ENCODE data around the gene SLC22A14. TPM values are rescaled to one million over a fixed set of nuclear protein-coding genes. Genes with fewer than 3 reads are reported as not detected.

SLC22A14 gene
- total RNA-seq, 6 experiments from 2014 or later = 0.12 to 0.29 (median 0.12) TPM; not detected in 3

- Histone ChIP-seq H3K27me3 (no peaks in the 10 kb centered on the region), H3K4me3 (no peak overlapping the region), H3K27ac (no peak overlapping the region), H3K4me1 (no peaks in the 10 kb centered on the region), H3K36me3 (no peaks in the 10 kb centered on the region), H3K9me3 (no peaks in the 10 kb centered on the region)
- intact Hi-C loops (cut with DNase I) = no loop called here
- no peak for TF ChIP-seq POLR2A (IDR thresholded peaks at IDR 0.05)
- TF ChIP-seq, protein P1, sequence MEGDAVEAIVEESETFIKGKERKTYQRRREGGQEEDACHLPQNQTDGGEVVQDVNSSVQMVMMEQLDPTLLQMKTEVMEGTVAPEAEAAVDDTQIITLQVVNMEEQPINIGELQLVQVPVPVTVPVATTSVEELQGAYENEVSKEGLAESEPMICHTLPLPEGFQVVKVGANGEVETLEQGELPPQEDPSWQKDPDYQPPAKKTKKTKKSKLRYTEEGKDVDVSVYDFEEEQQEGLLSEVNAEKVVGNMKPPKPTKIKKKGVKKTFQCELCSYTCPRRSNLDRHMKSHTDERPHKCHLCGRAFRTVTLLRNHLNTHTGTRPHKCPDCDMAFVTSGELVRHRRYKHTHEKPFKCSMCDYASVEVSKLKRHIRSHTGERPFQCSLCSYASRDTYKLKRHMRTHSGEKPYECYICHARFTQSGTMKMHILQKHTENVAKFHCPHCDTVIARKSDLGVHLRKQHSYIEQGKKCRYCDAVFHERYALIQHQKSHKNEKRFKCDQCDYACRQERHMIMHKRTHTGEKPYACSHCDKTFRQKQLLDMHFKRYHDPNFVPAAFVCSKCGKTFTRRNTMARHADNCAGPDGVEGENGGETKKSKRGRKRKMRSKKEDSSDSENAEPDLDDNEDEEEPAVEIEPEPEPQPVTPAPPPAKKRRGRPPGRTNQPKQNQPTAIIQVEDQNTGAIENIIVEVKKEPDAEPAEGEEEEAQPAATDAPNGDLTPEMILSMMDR (IDR thresholded peaks at IDR 0.05) = no peak
- ATAC-seq = no peak
- no peak for DNase-seq
These were observed 15.4 kb downstream of the SLC22A14 start for GRCh38 chr3:38297537-38297936.

- H3K36me3 ChIP-seq = no peaks in the 10 kb centered on the region
- H3K27ac ChIP-seq = no peak overlapping the region
- ATAC-seq (peak; percentile 54 to 73 (median 68)), DNase-seq (no peak)
- intact Hi-C loops (cut with DNase I) = no loop called here
- H3K4me1 ChIP-seq = no peaks in the 10 kb centered on the region
- no peak for TF ChIP-seq POLR2A (IDR thresholded peaks at IDR 0.05)
- TF ChIP-seq, protein P1 (IDR thresholded peaks at IDR 0.05) = peak; percentile 36 to 44 (median 42)
- H3K4me3 ChIP-seq = no peak overlapping the region
- 71% methylated on average over 4 of the region's 5 CpGs for WGBS (ENCODE audit: insufficient coverage, low coverage, low lambda C conversion rate, missing lambda C conversion rate)
- no peaks in the 10 kb centered on the region for H3K9me3 ChIP-seq
- H3K27me3 ChIP-seq = no peaks in the 10 kb centered on the region
These were observed 16.0 kb downstream of the SLC22A14 start for GRCh38 chr3:38297947-38298711.

- peak in 1 of 4 donors; percentile 16 for ATAC-seq
- TF ChIP-seq, protein P1 (IDR thresholded peaks at IDR 0.05) = no peak
- TF ChIP-seq POLR2A (IDR thresholded peaks at IDR 0.05) = no peak
- no peaks in the 10 kb centered on the region for H3K27me3 ChIP-seq
- 80% methylated on average over 1 of the region's 5 CpGs for WGBS (ENCODE audit: insufficient coverage, low coverage, low lambda C conversion rate, missing lambda C conversion rate)
- H3K4me3 ChIP-seq = no peak overlapping the region
- intact Hi-C loops (cut with DNase I) = no loop called here
- H3K4me1 ChIP-seq = no peaks in the 10 kb centered on the region
- no peak for DNase-seq
- H3K36me3 ChIP-seq = no peaks in the 10 kb centered on the region
- no peaks in the 10 kb centered on the region for H3K9me3 ChIP-seq
- no peak overlapping the region for H3K27ac ChIP-seq
These were observed 24.8 kb downstream of the SLC22A14 start for GRCh38 chr3:38306941-38307340.

- TF ChIP-seq, protein P1 (IDR thresholded peaks at IDR 0.05) = no peak
- no peak for TF ChIP-seq POLR2A (IDR thresholded peaks at IDR 0.05)
- no peaks in the 10 kb centered on the region for H3K27me3 ChIP-seq
- no peaks in the 10 kb centered on the region for H3K36me3 ChIP-seq
- H3K9me3 ChIP-seq = no peaks in the 10 kb centered on the region
- DNase-seq = no peak
- no peak overlapping the region for H3K27ac ChIP-seq
- no peaks in the 10 kb centered on the region for H3K4me1 ChIP-seq
- WGBS (ENCODE audit: insufficient coverage, low coverage, low lambda C conversion rate, missing lambda C conversion rate) = 96% methylated on average over 4 of the region's 12 CpGs
- intact Hi-C loops (cut with DNase I) = no loop called here
- no peak overlapping the region for H3K4me3 ChIP-seq
- ATAC-seq = no peak
These were observed 25.5 kb downstream of the SLC22A14 start for GRCh38 chr3:38307599-38307998.
